ENCODE measurements around the gene UBE2E1. TPM values are rescaled to one million over a fixed set of nuclear protein-coding genes. Genes with fewer than 3 reads are reported as not detected.
"Not testable (repeated sequence)": the region's sequence is repeated elsewhere in the genome, so short reads cannot be mapped to it uniquely, and the experiment has no call there.

The UBE2E1 gene
- total and polyA plus RNA-seq, 8 donors: 20.9 to 44.7 (median 28.7) TPM

DNA sequence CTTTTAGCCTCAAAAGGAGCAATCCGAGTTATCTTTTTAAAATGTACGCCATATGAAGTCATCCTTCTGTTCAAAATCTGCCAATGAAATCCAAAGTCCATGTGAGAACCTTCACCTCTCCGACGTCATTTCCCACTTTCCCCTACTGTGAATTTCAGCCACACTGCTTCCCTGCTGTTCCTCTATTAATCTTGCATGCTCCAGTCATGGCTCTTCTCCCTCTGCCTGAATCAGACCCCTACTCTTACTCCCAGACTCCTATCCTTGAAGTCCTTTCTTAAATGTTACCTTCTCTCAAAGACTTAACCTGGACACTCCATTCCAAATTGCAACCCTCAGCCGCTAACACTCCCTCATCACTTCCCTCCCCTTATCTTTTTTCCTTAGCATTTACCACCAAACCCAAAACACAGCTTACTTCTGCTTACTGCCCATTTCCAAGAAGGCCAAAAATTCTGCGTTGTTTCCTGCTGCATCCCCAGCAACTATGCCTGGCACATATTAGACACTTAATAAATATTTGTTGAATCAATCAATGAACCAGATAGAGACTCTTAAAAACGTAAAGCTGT is 109.9 kb downstream of the UBE2E1 start:
- peaks cover 0 to 27% (median 6%) of the 10 kb centered on the region in 3 donors for H3K4me1 ChIP-seq
- 46 to 55% methylated on average over 7 of the region's 7 CpGs for WGBS, 2 donors
- peaks cover 0 to 18% (median 5%) of the 10 kb centered on the region in 3 donors for H3K36me3 ChIP-seq
- H3K9me3 ChIP-seq: no peaks in the 10 kb centered on the region
- peak overlapping the region in 2 of 4 donors; percentile 66 to 74 for H3K4me3 ChIP-seq
- H3K27ac ChIP-seq: no peak overlapping the region
- TF ChIP-seq, protein P1, sequence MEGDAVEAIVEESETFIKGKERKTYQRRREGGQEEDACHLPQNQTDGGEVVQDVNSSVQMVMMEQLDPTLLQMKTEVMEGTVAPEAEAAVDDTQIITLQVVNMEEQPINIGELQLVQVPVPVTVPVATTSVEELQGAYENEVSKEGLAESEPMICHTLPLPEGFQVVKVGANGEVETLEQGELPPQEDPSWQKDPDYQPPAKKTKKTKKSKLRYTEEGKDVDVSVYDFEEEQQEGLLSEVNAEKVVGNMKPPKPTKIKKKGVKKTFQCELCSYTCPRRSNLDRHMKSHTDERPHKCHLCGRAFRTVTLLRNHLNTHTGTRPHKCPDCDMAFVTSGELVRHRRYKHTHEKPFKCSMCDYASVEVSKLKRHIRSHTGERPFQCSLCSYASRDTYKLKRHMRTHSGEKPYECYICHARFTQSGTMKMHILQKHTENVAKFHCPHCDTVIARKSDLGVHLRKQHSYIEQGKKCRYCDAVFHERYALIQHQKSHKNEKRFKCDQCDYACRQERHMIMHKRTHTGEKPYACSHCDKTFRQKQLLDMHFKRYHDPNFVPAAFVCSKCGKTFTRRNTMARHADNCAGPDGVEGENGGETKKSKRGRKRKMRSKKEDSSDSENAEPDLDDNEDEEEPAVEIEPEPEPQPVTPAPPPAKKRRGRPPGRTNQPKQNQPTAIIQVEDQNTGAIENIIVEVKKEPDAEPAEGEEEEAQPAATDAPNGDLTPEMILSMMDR (IDR thresholded peaks at IDR 0.05): no peak
- ATAC-seq: no peak
- no peaks in the 10 kb centered on the region for H3K27me3 ChIP-seq
- DNase-seq: no peak
- intact Hi-C loops (cut with DNase I): no loop called here
- no peak for FAIRE-seq

DNA sequence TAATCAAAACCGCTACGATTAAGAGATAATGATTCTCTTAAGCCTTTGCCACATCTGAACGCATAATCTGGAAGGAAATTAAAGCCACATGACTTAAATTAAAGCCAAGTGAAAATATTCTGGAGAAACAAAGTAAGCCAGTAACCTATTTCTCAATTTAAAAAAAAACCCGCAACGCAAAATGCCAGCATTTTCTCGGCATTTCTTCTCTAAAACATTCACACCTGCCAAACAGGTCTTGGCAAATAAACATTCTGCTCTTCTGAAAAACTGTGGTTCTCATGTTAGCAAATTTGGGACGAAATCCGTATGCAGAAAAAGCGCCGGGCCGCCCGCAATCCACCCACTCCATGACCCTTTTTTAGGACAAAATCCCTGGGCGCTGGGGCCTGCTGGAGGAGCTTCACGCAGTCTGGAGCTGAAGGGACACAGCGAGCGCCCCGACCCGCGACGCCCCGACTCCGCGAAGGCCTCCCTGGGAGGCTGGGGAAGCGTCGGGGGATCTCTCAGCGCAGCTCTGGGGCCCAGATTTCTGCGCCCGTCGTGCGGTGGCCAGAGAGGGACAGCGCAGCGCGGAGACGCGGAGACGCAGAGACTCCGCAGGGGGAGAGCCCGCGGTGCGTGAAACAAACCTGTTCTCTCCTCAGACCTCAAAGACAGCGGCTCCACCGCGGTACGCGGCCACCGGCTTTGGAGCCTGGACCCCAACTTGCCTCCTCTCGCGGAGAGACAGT is 110.6 kb downstream of the UBE2E1 start:
- Histone ChIP-seq H3K9me3 (no peaks in the 10 kb centered on the region), H3K4me1 (peaks cover 0 to 27% (median 6%) of the 10 kb centered on the region in 3 donors), H3K27me3 (no peaks in the 10 kb centered on the region), H3K36me3 (peaks cover 0 to 19% (median 5%) of the 10 kb centered on the region in 3 donors), H3K4me3 (peak overlapping the region; percentile 66 to 90 (median 76)), H3K27ac (peak overlapping the region; percentile 76 to 91 (median 89))
- DNase-seq (no peak), FAIRE-seq (no peak), ATAC-seq (peak; percentile 49 to 67 (median 59))
- intact Hi-C loops (cut with DNase I): no loop called here
- TF ChIP-seq, protein P1 (IDR thresholded peaks at IDR 0.05): no peak
- 1 to 2% methylated on average over 41 to 48 of the region's 48 CpGs for WGBS, 2 donors

DNA sequence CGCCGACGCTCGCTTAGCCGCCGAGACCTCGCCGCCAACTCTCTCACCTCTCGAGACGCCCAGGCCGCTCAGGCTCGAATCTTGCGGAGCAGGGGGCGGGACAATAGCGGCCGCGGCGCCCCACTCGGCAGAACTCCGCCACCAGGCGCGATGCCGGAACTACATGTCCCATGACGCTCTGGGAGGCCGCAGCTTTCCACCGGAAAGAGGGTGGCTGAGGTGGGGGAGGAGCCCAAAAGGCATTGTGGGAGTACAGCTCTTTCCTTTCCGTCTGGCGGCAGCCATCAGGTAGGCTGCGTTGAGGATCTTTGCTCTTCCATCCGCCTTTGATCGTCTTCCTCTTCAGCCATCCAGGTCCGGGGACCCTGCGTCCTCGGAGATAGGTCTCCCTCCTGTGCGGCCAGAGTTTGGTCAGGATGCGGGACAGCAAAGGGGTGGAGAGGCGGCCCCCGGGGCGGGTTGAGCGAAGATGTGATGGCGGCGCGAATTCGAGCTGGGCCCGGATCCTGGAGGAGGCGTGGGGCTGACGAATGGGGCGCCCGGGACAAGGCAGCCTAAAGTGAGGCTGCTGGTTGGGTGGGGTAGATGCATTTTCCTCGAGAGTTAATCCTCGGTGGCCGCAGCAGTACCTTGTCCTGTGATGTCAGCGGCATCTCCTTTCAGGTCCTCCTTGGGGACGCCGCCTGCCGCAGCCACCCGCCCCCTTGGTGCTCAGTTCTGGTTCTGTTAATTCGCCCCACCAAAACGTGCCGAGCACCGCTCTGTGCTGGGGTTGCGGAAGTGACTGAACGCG is 111.3 kb downstream of the UBE2E1 start, which contains the start of the genes NKIRAS1 and RPL15:
Gene NKIRAS1, minus strand, starts transcription at position 105 of the 793 bp plus-strand sequence. CDS start 6,086 bp downstream, outside the sequence.
Gene RPL15, plus strand, starts transcription at position 247 of the 793 bp plus-strand sequence. CDS start 728 bp downstream, outside the sequence.
- intact Hi-C loops (cut with DNase I): no loop called here
- ATAC-seq (peak; percentile 97 to 98 (median 97)), DNase-seq (peak; percentile 95 to 98 (median 97)), FAIRE-seq (no peak)
- Histone ChIP-seq H3K27ac (peak within 1 kb of the TSS; percentile 76 to 91 (median 89)), H3K9me3 (no peaks in the 10 kb centered on the region), H3K4me3 (peak within 1 kb of the TSS; percentile 66 to 90 (median 76)), H3K4me1 (peaks cover 0 to 27% (median 6%) of the 10 kb centered on the region in 3 donors), H3K27me3 (no peaks in the 10 kb centered on the region), H3K36me3 (peaks cover 0 to 19% (median 5%) of the 10 kb centered on the region in 3 donors)
- TF ChIP-seq, protein P1 (IDR thresholded peaks at IDR 0.05): peak; percentile 31 to 62 (median 58)
- 0% methylated on average over 63 to 64 of the region's 64 CpGs for WGBS, 2 donors

DNA sequence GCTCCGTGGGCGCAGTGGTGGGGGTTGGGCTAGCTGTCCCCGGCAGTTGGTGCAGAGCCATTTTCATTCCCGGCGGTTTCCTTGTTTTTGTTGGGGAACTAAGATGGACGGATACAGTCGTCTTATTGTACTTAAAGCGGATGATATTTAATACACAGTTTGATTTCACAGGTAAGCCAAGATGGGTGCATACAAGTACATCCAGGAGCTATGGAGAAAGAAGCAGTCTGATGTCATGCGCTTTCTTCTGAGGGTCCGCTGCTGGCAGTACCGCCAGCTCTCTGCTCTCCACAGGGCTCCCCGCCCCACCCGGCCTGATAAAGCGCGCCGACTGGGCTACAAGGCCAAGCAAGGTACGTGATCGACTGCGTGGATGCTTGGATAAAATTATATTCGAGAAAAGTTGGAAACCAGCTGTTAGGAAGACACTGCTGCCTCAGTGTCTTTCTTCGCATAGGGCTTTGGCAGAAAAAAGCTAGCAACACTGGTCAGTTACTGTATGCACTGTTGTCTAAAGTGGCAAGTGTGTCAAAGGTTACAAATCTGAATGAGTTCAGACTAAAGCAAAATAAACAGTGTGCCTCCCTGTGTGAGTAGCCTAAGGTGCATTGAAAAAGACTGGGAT is 112.0 kb downstream of the UBE2E1 start:
- H3K27me3 ChIP-seq; FAIRE-seq; H3K9me3 ChIP-seq; intact Hi-C loops (cut with DNase I): not testable (repeated sequence)
- peak overlapping the region; percentile 76 to 91 (median 89) for H3K27ac ChIP-seq
- peak; percentile 59 to 77 (median 68) for ATAC-seq
- peak in 2 of 6 donors; percentile 65 to 69 for DNase-seq
- H3K4me3 ChIP-seq: peak overlapping the region; percentile 66 to 90 (median 76)
- WGBS, 2 donors: 0 to 1% methylated on average over 19 to 21 of the region's 21 CpGs
- H3K36me3 ChIP-seq: peaks cover 0 to 19% (median 5%) of the 10 kb centered on the region in 3 donors
- H3K4me1 ChIP-seq: peaks cover 0 to 27% (median 6%) of the 10 kb centered on the region in 3 donors

DNA sequence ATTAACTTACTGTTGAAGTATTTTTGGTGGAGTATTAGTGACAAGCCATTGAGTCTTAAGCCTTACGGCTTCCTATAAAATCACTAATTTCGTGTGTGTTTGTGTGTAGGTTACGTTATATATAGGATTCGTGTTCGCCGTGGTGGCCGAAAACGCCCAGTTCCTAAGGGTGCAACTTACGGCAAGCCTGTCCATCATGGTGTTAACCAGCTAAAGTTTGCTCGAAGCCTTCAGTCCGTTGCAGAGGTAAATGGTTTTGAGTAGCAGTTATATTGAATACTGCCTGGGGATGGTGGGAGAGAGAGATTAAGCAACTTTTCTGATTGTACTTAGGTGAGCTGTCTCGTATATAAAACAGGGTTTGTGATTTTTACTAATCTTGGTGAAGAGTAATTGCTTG is 112.6 kb downstream of the UBE2E1 start:
- H3K4me3 ChIP-seq: peak overlapping the region; percentile 66 to 90 (median 76)
- ATAC-seq; H3K9me3 ChIP-seq; FAIRE-seq; H3K27me3 ChIP-seq; DNase-seq; intact Hi-C loops (cut with DNase I): not testable (repeated sequence)
- peaks cover 0 to 19% (median 5%) of the 10 kb centered on the region in 3 donors for H3K36me3 ChIP-seq
- 16 to 31% methylated on average over 12 of the region's 12 CpGs for WGBS, 2 donors
- peaks cover 0 to 24% (median 6%) of the 10 kb centered on the region in 3 donors for H3K4me1 ChIP-seq
- peak overlapping the region in 2 of 4 donors; percentile 89 to 91 for H3K27ac ChIP-seq

Measured in pancreas (tissue), 10 donors.